Vagina (tissue), 2 donors: ENCODE measurements around the gene ZDHHC18. TPM values are rescaled to one million over a fixed set of nuclear protein-coding genes. Genes with fewer than 3 reads are reported as not detected.
A peak's percentile ranks its signal among the peaks of the same experiment; 100 is the strongest.
"Not testable (repeated sequence)": the region's sequence is repeated elsewhere in the genome, so short reads cannot be mapped to it uniquely, and the experiment has no call there.

Experiments used
- DNase-seq, 2 donors: peaks; one replicate each; pipeline ENCODE4 v3.0.0-alpha.2; 2017; ENCODE audit errors: extremely low spot score in 2 of 2
- H3K27ac ChIP-seq: fragments of 200-600 bp; sonication (generic); one replicate; pipeline ENCODE4 v1.5.1; 2019
- H3K27me3 ChIP-seq: fragments of 200-600 bp; sonication (generic); one replicate; pipeline ENCODE4 v1.5.1; 2019
- H3K36me3 ChIP-seq, 2 donors: fragments of 200-600 bp; sonication (generic); one replicate each; pipeline ENCODE4 v1.5.1; 2017 to 2019
- H3K4me1 ChIP-seq: fragments of 200-600 bp; sonication (generic); one replicate; pipeline ENCODE4 v1.5.1; 2019
- H3K4me3 ChIP-seq, 2 donors: fragments of 200-600 bp; sonication (generic); 1 replicate in 1 of 2; 2 replicates in 1 of 2; pipeline ENCODE4 v1.5.1; 2016 to 2019
- H3K9me3 ChIP-seq: fragments of 200-600 bp; sonication (generic); one replicate; pipeline ENCODE4 v1.5.1; 2019
- POLR2A ChIP-seq, 2 donors: fragments of 450-650 bp; IDR thresholded peaks; one replicate each; pipeline ENCODE4 v1.6.1; 2017; ENCODE audit warnings: antibody characterized with exemption in 2 of 2, mild to moderate bottlenecking in 2 of 2, moderate library complexity in 2 of 2
- POLR2AphosphoS5 ChIP-seq, 2 donors: sonication (generic); formaldehyde crosslinking; IDR thresholded peaks; one replicate each; pipeline ENCODE4 v1.9.0; 2017; ENCODE audit warnings: antibody characterized with exemption in 2 of 2, mild to moderate bottlenecking in 2 of 2, low read depth in 1 of 2; ENCODE audit not compliant: insufficient read depth in 1 of 2
- intact Hi-C: fragments of 100-400 bp; cut with DNase I; formaldehyde crosslinking; loops from one replicate; pipeline ENCODE4 v1.15.1; 2023
- total RNA-seq: library from RNA; depleted of rRNA; stranded (reverse); fragments of >200 nt; gene quantifications from one replicate; pipeline ENCODE4 v1.2.3, GENCODE V29; 2016
- TF ChIP-seq, protein P1 (sequence below), 3 experiments: fragments of 450-650 bp in 2 of 3; fragments of 200-600 bp in 1 of 3; sonication (generic) in 1 of 3; IDR thresholded peaks; one replicate each; pipeline ENCODE4 v1.5.1; 2017 to 2019; ENCODE audit warnings: antibody characterized with exemption in 3 of 3, mild to moderate bottlenecking in 2 of 3, moderate library complexity in 2 of 3

ZDHHC18 gene
- total RNA-seq, 1 donor from 2014 or later: 31.4 TPM

DNA sequence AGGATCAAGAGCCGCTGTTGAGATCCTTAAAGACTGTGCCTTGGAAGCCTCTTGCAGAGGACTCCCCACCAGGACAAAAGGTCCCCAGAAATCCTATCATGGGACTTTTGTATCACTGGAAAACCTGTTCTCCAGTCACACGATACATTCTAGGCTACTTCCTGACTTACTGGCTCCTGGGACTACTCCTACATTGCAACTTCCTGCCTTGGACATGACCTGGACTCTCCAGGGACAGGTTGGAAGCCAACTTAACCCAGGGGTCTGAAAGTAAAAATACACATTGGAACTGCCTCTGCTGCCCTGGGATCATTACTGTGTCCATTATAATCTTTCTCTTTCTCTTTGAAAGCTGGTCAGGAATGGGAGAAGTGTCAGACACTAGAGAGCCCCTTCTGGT lies 28.9 kb upstream of the ZDHHC18 start:
- TF ChIP-seq POLR2AphosphoS5 (IDR thresholded peaks at IDR 0.05; ENCODE audit: insufficient read depth in 1 of 2, low read depth in 1 of 2) (no peak), POLR2A (IDR thresholded peaks at IDR 0.05) (no peak)
- TF ChIP-seq, protein P1, sequence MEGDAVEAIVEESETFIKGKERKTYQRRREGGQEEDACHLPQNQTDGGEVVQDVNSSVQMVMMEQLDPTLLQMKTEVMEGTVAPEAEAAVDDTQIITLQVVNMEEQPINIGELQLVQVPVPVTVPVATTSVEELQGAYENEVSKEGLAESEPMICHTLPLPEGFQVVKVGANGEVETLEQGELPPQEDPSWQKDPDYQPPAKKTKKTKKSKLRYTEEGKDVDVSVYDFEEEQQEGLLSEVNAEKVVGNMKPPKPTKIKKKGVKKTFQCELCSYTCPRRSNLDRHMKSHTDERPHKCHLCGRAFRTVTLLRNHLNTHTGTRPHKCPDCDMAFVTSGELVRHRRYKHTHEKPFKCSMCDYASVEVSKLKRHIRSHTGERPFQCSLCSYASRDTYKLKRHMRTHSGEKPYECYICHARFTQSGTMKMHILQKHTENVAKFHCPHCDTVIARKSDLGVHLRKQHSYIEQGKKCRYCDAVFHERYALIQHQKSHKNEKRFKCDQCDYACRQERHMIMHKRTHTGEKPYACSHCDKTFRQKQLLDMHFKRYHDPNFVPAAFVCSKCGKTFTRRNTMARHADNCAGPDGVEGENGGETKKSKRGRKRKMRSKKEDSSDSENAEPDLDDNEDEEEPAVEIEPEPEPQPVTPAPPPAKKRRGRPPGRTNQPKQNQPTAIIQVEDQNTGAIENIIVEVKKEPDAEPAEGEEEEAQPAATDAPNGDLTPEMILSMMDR (IDR thresholded peaks at IDR 0.05): no peak
- Histone ChIP-seq H3K27me3 (no peaks in the 10 kb centered on the region), H3K9me3 (no peaks in the 10 kb centered on the region), H3K27ac (no peak overlapping the region), H3K36me3 (peaks cover 0 to 13% of the 10 kb centered on the region in 2 donors), H3K4me3 (no peak overlapping the region), H3K4me1 (peaks cover 16% of the 10 kb centered on the region)
- intact Hi-C loops: no loop called here
- no peak for DNase-seq

DNA sequence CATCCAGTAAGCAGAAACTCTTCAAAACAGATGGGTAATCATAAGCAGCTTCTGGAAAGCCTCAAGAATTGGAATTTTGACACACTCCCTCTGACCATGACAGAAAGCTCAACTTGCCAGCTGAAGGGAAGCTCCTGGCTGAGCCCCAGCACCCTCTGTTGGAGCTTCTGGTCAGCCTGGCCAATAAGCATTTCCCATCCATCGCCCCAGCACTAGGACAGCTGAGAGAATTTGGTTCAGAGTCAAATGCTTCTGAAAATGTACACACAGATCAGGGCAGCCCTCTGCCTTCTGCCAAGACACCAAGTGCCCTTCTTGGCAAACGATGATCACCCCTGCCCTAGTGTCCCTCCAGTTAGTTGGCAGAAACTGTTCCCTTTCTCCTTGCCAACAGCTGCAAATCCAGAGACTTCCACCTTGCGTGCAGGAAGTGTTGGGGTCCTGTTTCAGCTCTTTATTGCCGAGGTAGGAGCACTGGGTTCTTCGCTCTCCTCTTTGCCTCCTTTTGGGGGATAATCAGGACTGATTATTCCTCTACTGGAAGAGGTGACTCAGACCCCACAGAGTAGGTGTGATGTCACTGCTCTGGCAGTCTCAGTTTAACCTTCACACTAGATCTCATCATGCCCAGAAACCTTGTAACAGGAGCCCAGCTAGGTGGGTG lies 26.9 kb upstream of the ZDHHC18 start:
- Histone ChIP-seq H3K27me3 (no peaks in the 10 kb centered on the region), H3K4me3 (peak overlapping the region in 1 of 2 donors; percentile 22), H3K4me1 (peaks cover 16% of the 10 kb centered on the region), H3K9me3 (no peaks in the 10 kb centered on the region), H3K36me3 (peaks cover 0 to 6% of the 10 kb centered on the region in 2 donors), H3K27ac (peak overlapping the region; percentile 53)
- intact Hi-C loops: no loop called here
- no peak for DNase-seq
- TF ChIP-seq POLR2AphosphoS5 (IDR thresholded peaks at IDR 0.05; ENCODE audit: insufficient read depth in 1 of 2, low read depth in 1 of 2): no peak

DNA sequence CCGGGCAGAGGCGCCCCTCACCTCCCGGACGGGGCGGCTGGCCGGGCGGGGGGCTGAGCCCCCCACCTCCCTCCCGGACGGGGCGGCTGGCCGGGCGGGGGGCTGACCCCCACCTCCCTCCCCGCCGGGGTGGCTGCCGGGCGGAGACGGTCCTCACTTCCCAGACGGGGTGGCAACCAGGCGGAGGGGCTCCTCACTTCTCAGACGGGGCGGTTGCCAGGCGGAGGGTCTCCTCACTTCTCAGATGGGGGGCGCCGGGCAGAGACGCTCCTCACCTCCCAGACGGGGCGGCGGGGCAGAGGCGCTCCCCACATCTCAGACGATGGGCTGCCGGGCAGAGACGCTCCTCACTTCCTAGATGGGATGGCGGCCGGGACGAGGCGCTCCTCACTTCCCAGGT lies 22.6 kb upstream of the ZDHHC18 start:
- H3K4me3 ChIP-seq, H3K27ac ChIP-seq, intact Hi-C loops, H3K36me3 ChIP-seq, H3K27me3 ChIP-seq, H3K9me3 ChIP-seq, DNase-seq: not testable (repeated sequence)
- peaks cover 13% of the 10 kb centered on the region for H3K4me1 ChIP-seq

DNA sequence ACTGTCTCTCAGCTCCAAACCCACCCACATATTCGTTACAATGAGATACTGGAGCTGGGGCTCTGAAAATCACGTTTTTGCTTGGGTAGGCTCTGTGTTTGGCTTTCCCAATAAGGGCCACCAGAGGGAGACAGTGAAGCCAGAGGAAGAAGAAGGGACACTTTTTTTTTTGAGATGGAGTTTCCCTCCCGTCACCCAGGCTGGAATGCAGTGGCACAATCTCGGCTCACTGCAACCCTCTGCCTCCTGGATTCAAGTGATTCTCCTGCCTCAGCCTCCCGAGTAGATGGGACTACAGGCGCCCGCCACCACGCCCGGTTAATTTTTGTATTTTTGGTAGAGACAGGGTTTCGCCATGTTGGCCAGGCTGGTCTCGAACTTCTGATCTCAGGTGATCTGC lies 16.4 kb upstream of the ZDHHC18 start:
- H3K27ac ChIP-seq, H3K4me3 ChIP-seq, intact Hi-C loops, H3K36me3 ChIP-seq, DNase-seq, H3K27me3 ChIP-seq, H3K9me3 ChIP-seq, H3K4me1 ChIP-seq: not testable (repeated sequence)
- peak in 1 of 2 donors; percentile 38 for TF ChIP-seq POLR2AphosphoS5 (IDR thresholded peaks at IDR 0.05; ENCODE audit: insufficient read depth in 1 of 2, low read depth in 1 of 2)
- TF ChIP-seq, protein P1 (IDR thresholded peaks at IDR 0.05): peak in 2 of 3 experiments; percentile 24 to 61

DNA sequence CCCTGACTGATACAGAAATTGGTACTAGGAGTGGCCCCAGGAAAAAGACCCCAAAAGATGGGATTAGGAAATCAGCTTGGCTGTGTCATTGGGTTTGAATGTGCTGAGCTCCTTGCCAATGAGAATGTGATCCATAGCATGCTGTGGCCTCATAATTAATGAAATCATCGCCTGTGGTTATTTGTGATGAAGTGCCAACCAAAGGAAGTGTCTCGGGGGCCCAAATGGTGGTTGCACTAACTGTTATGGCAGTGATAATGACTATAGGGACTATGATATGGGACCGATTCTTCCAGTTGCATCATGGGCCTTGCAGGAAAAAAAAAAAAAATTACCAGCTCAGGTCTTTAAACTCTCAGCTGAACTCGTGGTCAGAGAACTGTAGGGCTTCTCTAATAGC lies 15.4 kb upstream of the ZDHHC18 start:
- H3K4me1 ChIP-seq: no peaks in the 10 kb centered on the region
- H3K9me3 ChIP-seq: no peaks in the 10 kb centered on the region
- intact Hi-C loops: no loop called here
- no peak overlapping the region for H3K4me3 ChIP-seq
- DNase-seq: no peak
- no peak for TF ChIP-seq POLR2A (IDR thresholded peaks at IDR 0.05)
- no peak for TF ChIP-seq POLR2AphosphoS5 (IDR thresholded peaks at IDR 0.05; ENCODE audit: insufficient read depth in 1 of 2, low read depth in 1 of 2)
- TF ChIP-seq, protein P1 (IDR thresholded peaks at IDR 0.05): no peak
- H3K36me3 ChIP-seq: no peaks in the 10 kb centered on the region
- no peak overlapping the region for H3K27ac ChIP-seq
- H3K27me3 ChIP-seq: no peaks in the 10 kb centered on the region

DNA sequence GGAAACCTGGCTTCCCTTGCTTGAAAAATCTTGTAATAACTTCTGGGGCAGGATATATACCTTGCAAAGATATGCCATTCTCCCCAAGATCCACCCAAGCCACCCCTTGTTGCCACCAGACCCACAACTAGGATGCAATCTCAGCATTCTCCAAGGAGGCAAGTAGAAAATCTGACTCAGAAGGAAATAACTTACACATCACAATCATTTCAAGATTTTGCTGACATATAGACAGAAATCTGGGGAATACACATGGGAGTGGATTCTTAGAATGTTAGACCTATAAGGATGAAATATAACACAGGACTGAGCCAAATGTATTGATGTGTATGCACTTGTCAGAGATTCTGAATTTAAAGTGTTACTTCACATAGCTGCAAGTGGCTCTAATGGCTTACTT lies 14.8 kb upstream of the ZDHHC18 start:
- Histone ChIP-seq H3K4me1 (no peaks in the 10 kb centered on the region), H3K27me3 (no peaks in the 10 kb centered on the region), H3K36me3 (no peaks in the 10 kb centered on the region), H3K27ac (no peak overlapping the region), H3K4me3 (no peak overlapping the region), H3K9me3 (no peaks in the 10 kb centered on the region)
- TF ChIP-seq POLR2AphosphoS5 (IDR thresholded peaks at IDR 0.05; ENCODE audit: insufficient read depth in 1 of 2, low read depth in 1 of 2) (no peak), POLR2A (IDR thresholded peaks at IDR 0.05) (no peak)
- no peak for DNase-seq
- intact Hi-C loops: no loop called here
